Measurements from ENCODE around the gene ZNF667. TPM values are rescaled to one million over a fixed set of nuclear protein-coding genes. Genes with fewer than 3 reads are reported as not detected.

ZNF667 gene
- total RNA-seq, 1 donor from 2014 or later = not detected

DNA sequence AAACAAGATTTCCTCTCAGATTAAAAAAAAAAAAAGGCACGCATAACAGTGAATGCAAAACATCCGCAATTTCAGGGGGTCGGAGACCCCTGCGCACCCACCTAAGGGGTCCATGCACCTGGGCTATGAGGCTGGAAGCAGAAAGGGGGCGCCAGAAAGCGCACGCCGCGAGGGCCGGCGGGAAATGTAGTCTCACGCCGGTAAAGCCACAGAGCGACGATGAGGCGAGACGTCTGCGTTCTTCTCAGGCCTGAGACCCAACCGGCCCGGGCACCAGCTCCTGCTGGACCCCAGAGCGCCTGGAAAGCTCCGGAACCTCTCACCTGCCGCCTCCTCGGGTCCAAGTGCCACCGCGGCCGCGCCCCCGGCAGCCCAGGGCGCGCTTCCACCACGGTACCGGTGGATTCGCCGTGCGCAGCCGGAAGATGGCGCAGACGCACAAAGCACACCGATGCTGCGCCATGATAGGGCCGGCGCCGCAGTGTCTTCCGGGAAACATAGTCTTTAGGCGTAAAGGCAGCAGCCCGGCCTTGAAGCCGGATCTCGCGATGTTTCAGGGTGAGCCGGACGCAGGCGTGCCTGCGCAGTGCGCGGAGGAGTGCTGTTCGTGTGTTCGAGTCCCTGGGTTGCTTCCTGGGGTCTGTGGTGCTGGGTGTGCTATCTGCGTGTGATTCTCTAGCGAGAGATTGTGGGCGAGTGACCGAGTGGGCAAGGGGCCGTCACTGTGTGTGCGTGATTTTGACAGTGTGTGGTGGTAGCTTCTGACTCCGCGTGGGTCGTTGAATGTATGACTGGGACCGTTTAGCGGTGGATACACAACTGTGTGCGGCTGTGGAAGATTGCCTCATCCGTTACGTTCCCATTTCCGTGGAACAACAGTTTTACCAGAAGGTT is 83.8 kb downstream of the ZNF667 start, which contains the start of gene ZNF582:
TSS of gene ZNF582 (minus strand) at position 416 of the 894 bp plus-strand sequence. CDS start 1,782 bp downstream, outside the sequence.
- intact Hi-C loops (cut with micrococcal nuclease) = loop anchor here (1.0 to 5.0 kb wide), 11 partner anchors 11 to 1609 kb away; partner anchors contain the start of genes TRAPPC2B, ZFP28, ZNF470 and ZNF547

Other genes with a start within 250 kb of the ZNF667 start
- 0.85 and 2.5 TPM in 2 replicates for gene EDDM13, start 204.6 kb downstream of the ZNF667 start, total RNA-seq
- gene ZSCAN5A, start 162.5 kb downstream of the ZNF667 start, total RNA-seq = 12.0 TPM in 2 replicates
- 1.3 and 2.3 TPM in 2 replicates for gene ZNF582, start 83.8 kb downstream of the ZNF667 start, total RNA-seq
- 3.4 and 3.5 TPM in 2 replicates for gene ZNF583, start 73.0 kb downstream of the ZNF667 start, total RNA-seq
- gene ZNF471, start 30.5 kb upstream of the ZNF667 start, total RNA-seq = 0.17 and 0.27 TPM in 2 replicates
- 2.4 and 2.9 TPM in 2 replicates for gene ZFP28, start 61.6 kb upstream of the ZNF667 start, total RNA-seq
- 2.0 and 2.4 TPM in 2 replicates for gene ZNF470, start 90.1 kb upstream of the ZNF667 start, total RNA-seq
- gene ZNF71, start 118.0 kb upstream of the ZNF667 start, total RNA-seq = 6.1 and 6.2 TPM in 2 replicates
- gene SMIM17, start 165.8 kb upstream of the ZNF667 start, total RNA-seq = 0.27 TPM in 2 replicates
- 0.10 and 0.20 TPM in 2 replicates for gene ZNF835, start 194.4 kb upstream of the ZNF667 start, total RNA-seq

All from T-helper 1 cell treated with Interleukin-12 subunit alpha and Interleukin-12 subunit beta and Interleukin-4 antibody, amounts not matched to agents 30 ng/mL and 1 ng/mL, for 36 hours (primary cell).